Measurements from ENCODE around the gene KCNQ4.

KCNQ4 gene

GRCh38 chr1:40825435-40825788, 41.8 kb downstream of the KCNQ4 start:
- Histone ChIP-seq H3K79me2 (ENCODE audit: control insufficient read depth, low read length) (no peaks in the 10 kb centered on the region), H3K27me3 (ENCODE audit: control insufficient read depth, low read length) (no peaks in the 10 kb centered on the region), H3K9me2 (replicated peaks; ENCODE audit: control insufficient read depth, low read length) (no peaks in the 10 kb centered on the region), H3K4me3 (ENCODE audit: low read length) (no peak overlapping the region), H3K4me1 (ENCODE audit: control insufficient read depth, low read length) (peaks cover 6% of the 10 kb centered on the region; the same call in 1 of the 2 replicates), H3K27ac (ENCODE audit: low read depth, low read length) (no peak overlapping the region), H3K9me3 (ENCODE audit: control insufficient read depth, insufficient read depth, low read length) (no peaks in the 10 kb centered on the region), H3K4me2 (ENCODE audit: low read length) (no peak overlapping the region), H3F3A (ENCODE audit: control insufficient read depth, insufficient read depth) (no peaks in the 10 kb centered on the region), H4K20me1 (ENCODE audit: control insufficient read depth, insufficient read depth, low read depth, low read length) (no peaks in the 10 kb centered on the region), H3K36me3 (ENCODE audit: control insufficient read depth, low read length) (no peaks in the 10 kb centered on the region)
- TF ChIP-seq EZH2phosphoT487 (IDR thresholded peaks at IDR 0.05; ENCODE audit: borderline replicate concordance, low read length) (no peak), CTCF (IDR thresholded peaks at IDR 0.05; ENCODE audit: low read depth, low read length, poor library complexity, severe bottlenecking) (no peak)

- no peaks in the 10 kb centered on the region for H4K20me1 ChIP-seq (ENCODE audit: control insufficient read depth, insufficient read depth, low read depth, low read length)
- H3K4me2 ChIP-seq (ENCODE audit: low read length), result no peak overlapping the region
- TF ChIP-seq CTCF (IDR thresholded peaks at IDR 0.05; ENCODE audit: low read depth, low read length, poor library complexity, severe bottlenecking) (no peak), EZH2phosphoT487 (IDR thresholded peaks at IDR 0.05; ENCODE audit: borderline replicate concordance, low read length) (no peak)
- no peaks in the 10 kb centered on the region for H3K79me2 ChIP-seq (ENCODE audit: control insufficient read depth, low read length)
- no peaks in the 10 kb centered on the region for H3F3A ChIP-seq (ENCODE audit: control insufficient read depth, insufficient read depth)
- H3K27ac ChIP-seq (ENCODE audit: low read depth, low read length), result no peak overlapping the region
- peaks cover 6% of the 10 kb centered on the region; the same call in 1 of the 2 replicates for H3K4me1 ChIP-seq (ENCODE audit: control insufficient read depth, low read length)
- H3K36me3 ChIP-seq (ENCODE audit: control insufficient read depth, low read length), result no peaks in the 10 kb centered on the region
- no peaks in the 10 kb centered on the region for H3K9me2 ChIP-seq (replicated peaks; ENCODE audit: control insufficient read depth, low read length)
- H3K9me3 ChIP-seq (ENCODE audit: control insufficient read depth, insufficient read depth, low read length), result no peaks in the 10 kb centered on the region
- H3K27me3 ChIP-seq (ENCODE audit: control insufficient read depth, low read length), result no peaks in the 10 kb centered on the region
- H3K4me3 ChIP-seq (ENCODE audit: low read length), result no peak overlapping the region
Measured at GRCh38 chr1:40825996-40826395, 42.4 kb downstream of the KCNQ4 start.

GRCh38 chr1:40829631-40830245, 46.2 kb downstream of the KCNQ4 start:
- Histone ChIP-seq H3K9me3 (ENCODE audit: control insufficient read depth, insufficient read depth, low read length) (no peaks in the 10 kb centered on the region), H3K27me3 (ENCODE audit: control insufficient read depth, low read length) (no peaks in the 10 kb centered on the region), H3K79me2 (ENCODE audit: control insufficient read depth, low read length) (no peaks in the 10 kb centered on the region), H4K20me1 (ENCODE audit: control insufficient read depth, insufficient read depth, low read depth, low read length) (no peaks in the 10 kb centered on the region), H3K4me1 (ENCODE audit: control insufficient read depth, low read length) (peaks cover 6% of the 10 kb centered on the region; the same call in 1 of the 2 replicates), H3F3A (ENCODE audit: control insufficient read depth, insufficient read depth) (no peaks in the 10 kb centered on the region), H3K9me2 (replicated peaks; ENCODE audit: control insufficient read depth, low read length) (no peaks in the 10 kb centered on the region), H3K36me3 (ENCODE audit: control insufficient read depth, low read length) (no peaks in the 10 kb centered on the region), H3K4me3 (ENCODE audit: low read length) (no peak overlapping the region), H3K4me2 (ENCODE audit: low read length) (no peak overlapping the region), H3K27ac (ENCODE audit: low read depth, low read length) (no peak overlapping the region)
- no peak for TF ChIP-seq CTCF (IDR thresholded peaks at IDR 0.05; ENCODE audit: low read depth, low read length, poor library complexity, severe bottlenecking)
- TF ChIP-seq EZH2phosphoT487 (IDR thresholded peaks at IDR 0.05; ENCODE audit: borderline replicate concordance, low read length), result no peak

Measured in DOHH2 (cell line).